H9 (cell line): ENCODE data around the gene CROT. TPM values are rescaled to one million over a fixed set of nuclear protein-coding genes. Genes with fewer than 3 reads are reported as not detected.

Source experiments
- DNase-seq: peaks from one replicate; pipeline ENCODE4 v3.0.0-alpha.2; 2017
- H2AFZ ChIP-seq: one replicate; pipeline ENCODE4 v1.6.1; 2013; ENCODE audit warnings: mild to moderate bottlenecking, low read length, control low read depth, moderate library complexity
- H2AK5ac ChIP-seq: 2 replicates; pipeline ENCODE4 v1.6.1; 2013; ENCODE audit warnings: low read length, control low read depth, mixed read lengths; ENCODE audit not compliant: insufficient read length
- H2BK120ac ChIP-seq: one replicate; pipeline ENCODE4 v1.6.1; 2013; ENCODE audit warnings: low read depth, mild to moderate bottlenecking, low read length, control low read depth, inconsistent platforms; ENCODE audit not compliant: poor library complexity, severe bottlenecking
- H2BK12ac ChIP-seq: 2 replicates; pipeline ENCODE4 v1.6.1; 2013; ENCODE audit warnings: low read length, control low read depth, mixed read lengths, low read depth; ENCODE audit not compliant: insufficient read length
- H2BK15ac ChIP-seq: 2 replicates; pipeline ENCODE4 v1.6.1; 2013; ENCODE audit warnings: low read depth, low read length, control low read depth
- H2BK20ac ChIP-seq: one replicate; pipeline ENCODE4 v1.6.1; 2013; ENCODE audit warnings: low read depth, mild to moderate bottlenecking, low read length, control low read depth, inconsistent platforms; ENCODE audit not compliant: poor library complexity, severe bottlenecking
- H2BK5ac ChIP-seq: 2 replicates; pipeline ENCODE4 v1.6.1; 2013; ENCODE audit warnings: low read length, control low read depth, mixed read lengths; ENCODE audit not compliant: insufficient read length
- H3K14ac ChIP-seq: 2 replicates; pipeline ENCODE4 v1.6.1; 2013; ENCODE audit warnings: low read length, control low read depth; ENCODE audit not compliant: insufficient read depth
- H3K18ac ChIP-seq: 2 replicates; pipeline ENCODE4 v1.6.1; 2013; ENCODE audit warnings: low read depth, mild to moderate bottlenecking, mixed read lengths, low read length, control low read depth; ENCODE audit not compliant: insufficient read length
- H3K23ac ChIP-seq: 2 replicates; pipeline ENCODE4 v1.6.1; 2013; ENCODE audit warnings: low read length, control low read depth, mixed read lengths, low read depth; ENCODE audit not compliant: insufficient read length
- H3K23me2 ChIP-seq: 2 replicates; pipeline ENCODE4 v1.6.1; 2013; ENCODE audit warnings: low read depth, mild to moderate bottlenecking, mixed read lengths, low read length, control low read depth; ENCODE audit not compliant: insufficient read length, poor library complexity, severe bottlenecking
- H3K27ac ChIP-seq: 2 replicates; pipeline ENCODE4 v1.5.1; 2013; ENCODE audit warnings: low read length, control low read depth, mixed read lengths, low read depth; ENCODE audit not compliant: insufficient read length
- H3K27me3 ChIP-seq: 2 replicates; pipeline ENCODE4 v1.6.1; 2013; ENCODE audit warnings: low read length, control low read depth, inconsistent platforms; ENCODE audit not compliant: insufficient read depth
- H3K4ac ChIP-seq: 2 replicates; pipeline ENCODE4 v1.6.1; 2013; ENCODE audit warnings: low read depth, mild to moderate bottlenecking, control low read depth, inconsistent platforms, low read length, moderate library complexity
- H3K4me1 ChIP-seq: 2 replicates; pipeline ENCODE4 v1.6.1; 2013; ENCODE audit warnings: low read length, control low read depth, inconsistent platforms; ENCODE audit not compliant: insufficient read depth
- H3K4me2 ChIP-seq: 2 replicates; pipeline ENCODE4 v1.6.1; 2013; ENCODE audit warnings: low read length, control low read depth, mixed read lengths; ENCODE audit not compliant: insufficient read length, insufficient read depth
- H3K56ac ChIP-seq: 2 replicates; pipeline ENCODE4 v1.6.1; 2013; ENCODE audit warnings: low read depth, mild to moderate bottlenecking, mixed read lengths, low read length, control low read depth; ENCODE audit not compliant: insufficient read length
- H3K79me1 ChIP-seq: 2 replicates; pipeline ENCODE4 v1.6.1; 2013; ENCODE audit warnings: low read depth, mild to moderate bottlenecking, moderate library complexity, low read length, control low read depth, inconsistent platforms; ENCODE audit not compliant: insufficient read depth, poor library complexity, severe bottlenecking
- H3K79me2 ChIP-seq: 2 replicates; pipeline ENCODE4 v1.6.1; 2013; ENCODE audit warnings: low read length, control low read depth, inconsistent platforms; ENCODE audit not compliant: insufficient read depth
- H3K9ac ChIP-seq: 2 replicates; pipeline ENCODE4 v1.6.1; 2013; ENCODE audit warnings: low read length, control low read depth, mixed read lengths; ENCODE audit not compliant: insufficient read length; ENCODE audit errors: extremely low read depth
- H3K9me3 ChIP-seq: one replicate; pipeline ENCODE4 v1.6.1; 2013; ENCODE audit warnings: low read depth, low read length, inconsistent platforms; ENCODE audit not compliant: control insufficient read depth
- H3T11ph ChIP-seq: one replicate; pipeline ENCODE4 v1.6.1; 2013; ENCODE audit warnings: mild to moderate bottlenecking, low read length, control low read depth, inconsistent platforms
- H4K20me1 ChIP-seq: one replicate; pipeline ENCODE4 v1.6.1; 2013; ENCODE audit not compliant: control insufficient read depth, insufficient read length, insufficient read depth
- H4K5ac ChIP-seq: 2 replicates; pipeline ENCODE4 v1.6.1; 2013; ENCODE audit warnings: low read depth, mild to moderate bottlenecking, mixed read lengths, low read length, control low read depth; ENCODE audit not compliant: insufficient read length
- H4K8ac ChIP-seq: replicated peaks from 2 replicates; pipeline ENCODE4 v1.6.1; 2013; ENCODE audit warnings: low read length, control low read depth, mixed read lengths, low read depth; ENCODE audit not compliant: insufficient read length
- H4K91ac ChIP-seq: 2 replicates; pipeline ENCODE4 v1.6.1; 2013; ENCODE audit warnings: low read depth, mild to moderate bottlenecking, moderate library complexity, mixed read lengths, low read length, control low read depth; ENCODE audit not compliant: insufficient read length
- H3K27ac Mint-ChIP-seq, 3 experiments: 2 replicates in 2 of 3; 3 replicates in 1 of 3; pipeline ENCODE4 v1.8.0; 2020 to 2021; ENCODE audit warnings: mixed read lengths in 3 of 3, mild to moderate bottlenecking in 1 of 3, moderate library complexity in 1 of 3
- H3K27me3 Mint-ChIP-seq: 2 replicates; pipeline ENCODE4 v1.8.0; 2021; ENCODE audit warnings: low read depth, mild to moderate bottlenecking, moderate library complexity, mixed read lengths
- H3K36me3 Mint-ChIP-seq, 3 experiments: 2 replicates in 2 of 3; 3 replicates in 1 of 3; pipeline ENCODE4 v1.8.0; 2020 to 2021; ENCODE audit warnings: low read depth in 3 of 3, mixed read lengths in 3 of 3; ENCODE audit not compliant: insufficient read depth in 1 of 3
- H3K4me1 Mint-ChIP-seq, 2 experiments: 2 replicates each; pipeline ENCODE4 v1.8.0; 2020; ENCODE audit warnings: mixed read lengths in 2 of 2
- H3K4me3 Mint-ChIP-seq, 2 experiments: 2 replicates in 1 of 2; 3 replicates in 1 of 2; pipeline ENCODE4 v1.8.0; 2020 to 2021; ENCODE audit warnings: mild to moderate bottlenecking in 2 of 2, mixed read lengths in 2 of 2, moderate library complexity in 1 of 2
- H3K9me3 Mint-ChIP-seq, 2 experiments: 2 replicates in 1 of 2; 3 replicates in 1 of 2; pipeline ENCODE4 v1.8.0; 2020; ENCODE audit warnings: mild to moderate bottlenecking in 2 of 2, mixed read lengths in 2 of 2, moderate library complexity in 1 of 2
- CTCF ChIP-seq: fragments of 200-600 bp; sonication (generic); conservative IDR thresholded peaks from 3 replicates; pipeline ENCODE4 v1.8.0; 2021; ENCODE audit warnings: antibody characterized with exemption, mild to moderate bottlenecking
- WGBS: extraction: QIAGEN DNeasy Blood & Tissue Kit; methylation state at CpG from one replicate; pipeline ENCODE4 v1.1.7; 2013; ENCODE audit warnings: missing lambda C conversion rate, low lambda C conversion rate, mixed read lengths; ENCODE audit not compliant: insufficient read length; ENCODE audit errors: extremely low coverage; 5-methylcytosine and 5-hydroxymethylcytosine counted together
- total RNA-seq: library from RNA; stranded (reverse); gene quantifications from 2 replicates; pipeline ENCODE4 v1.2.1, GENCODE V29; 2021

Gene CROT
- total RNA-seq, 1 experiment from 2014 or later = 6.0 TPM

- WGBS = no CpG with 5 or more reads among the region's 2 CpGs
- H3K27ac ChIP-seq = no peak overlapping the region
Observed at GRCh38 chr7:87359366-87359765, 13.9 kb downstream of the CROT start.

More at GRCh38 chr7:87359366-87359765, 13.9 kb downstream of the CROT start:
- Histone ChIP-seq H4K20me1 (no peaks in the 10 kb centered on the region), H3T11ph (no peak overlapping the region), H3K4ac (no peak overlapping the region), H2AK5ac (no peak overlapping the region), H4K91ac (no peak overlapping the region), H3K56ac (no peak overlapping the region), H2BK15ac (no peak overlapping the region), H2BK20ac (no peak overlapping the region), H3K79me1 (no peaks in the 10 kb centered on the region), H4K8ac (no peak overlapping the region), H3K4me2 (no peak overlapping the region), H3K9ac (no peak overlapping the region), H3K23ac (no peak overlapping the region), H3K27me3 (no peaks in the 10 kb centered on the region), H3K18ac (no peak overlapping the region), H2BK12ac (no peak overlapping the region), H3K9me3 (peaks cover 9% of the 10 kb centered on the region), H3K79me2 (no peaks in the 10 kb centered on the region), H4K5ac (no peak overlapping the region), H3K14ac (no peak overlapping the region), H3K4me1 (no peaks in the 10 kb centered on the region), H2BK120ac (no peak overlapping the region), H2BK5ac (no peak overlapping the region), H3K23me2 (no peaks in the 10 kb centered on the region), H2AFZ (no peak overlapping the region)
- H3K4me3 Mint-ChIP-seq = no peak overlapping the region
- H3K27me3 Mint-ChIP-seq = no peaks in the 10 kb centered on the region
- H3K9me3 Mint-ChIP-seq = peaks cover 32 to 37% of the 10 kb centered on the region in 2 experiments
- no peak for TF ChIP-seq CTCF
- no peak overlapping the region for H3K27ac Mint-ChIP-seq
- peaks cover 36 to 53% (median 47%) of the 10 kb centered on the region in 3 experiments for H3K36me3 Mint-ChIP-seq
- peaks cover 9% of the 10 kb centered on the region in 2 experiments; a peak in 3 of 4 replicates for H3K4me1 Mint-ChIP-seq
- DNase-seq = no peak
